ENCODE results near the gene GPC5. TPM values are rescaled to one million over a fixed set of nuclear protein-coding genes. Genes with fewer than 3 reads are reported as not detected.
A peak's percentile ranks its signal among the peaks of the same experiment; 100 is the strongest.

Gene GPC5
- total and polyA plus RNA-seq, 4 donors: 0.51 to 22.4 (median 2.0) TPM

GRCh38 chr13:92804926-92805325, 1406.5 kb downstream of the GPC5 start:
- TF ChIP-seq GABPA (IDR thresholded peaks at IDR 0.05 in 1 of 2, conservative IDR thresholded peaks at IDR 0.05 in 1 of 2) (no peak), RXRA (IDR thresholded peaks at IDR 0.05) (no peak)
- 66% methylated on average over 2 of the region's 2 CpGs for WGBS
- no peak overlapping the region for H3K9ac ChIP-seq (ENCODE audit: low read depth in 1 of 2, low read length in 2 of 2)
- DNase-seq (ENCODE audit: low spot score): no peak
- H3K4me3 ChIP-seq (ENCODE audit: low read depth in 1 of 3, low read length in 3 of 3): no peak overlapping the region
- H3K9me3 ChIP-seq (ENCODE audit: control insufficient read depth in 4 of 4, low read length in 3 of 4): no peaks in the 10 kb centered on the region
- no peaks in the 10 kb centered on the region for H3K27me3 ChIP-seq (ENCODE audit: control insufficient read depth in 4 of 4, insufficient read depth in 4 of 4, low read length in 3 of 4)
- no peaks in the 10 kb centered on the region for H3K36me3 ChIP-seq (ENCODE audit: control insufficient read depth in 4 of 4, insufficient read depth in 3 of 4, low read depth in 1 of 4, low read length in 3 of 4)
- peaks cover 0 to 4% (median 0%) of the 10 kb centered on the region in 4 donors for H3K4me1 ChIP-seq (ENCODE audit: control insufficient read depth in 4 of 4, insufficient read depth in 4 of 4, low read length in 3 of 4)
- H3K27ac ChIP-seq (ENCODE audit: low read depth in 1 of 2, low read length in 2 of 2): no peak overlapping the region

- H3K27ac ChIP-seq (ENCODE audit: low read depth in 1 of 2, low read length in 2 of 2): peak overlapping the region in 1 of 2 donors; percentile 25
- no peak for TF ChIP-seq CTCF (IDR thresholded peaks at IDR 0.05; ENCODE audit: low read depth, low read length, missing input control)
- no peak for TF ChIP-seq GABPA (IDR thresholded peaks at IDR 0.05 in 1 of 2, conservative IDR thresholded peaks at IDR 0.05 in 1 of 2)
- no peak for TF ChIP-seq FOXA2 (IDR thresholded peaks at IDR 0.05)
- TF ChIP-seq FOXA1 (IDR thresholded peaks at IDR 0.05): no peak
- H3K4me3 ChIP-seq (ENCODE audit: low read depth in 1 of 3, low read length in 3 of 3): peak overlapping the region; percentile 41 to 72 (median 61)
- H3K9me3 ChIP-seq (ENCODE audit: control insufficient read depth in 4 of 4, low read length in 3 of 4): no peaks in the 10 kb centered on the region
- H3K36me3 ChIP-seq (ENCODE audit: control insufficient read depth in 4 of 4, insufficient read depth in 3 of 4, low read depth in 1 of 4, low read length in 3 of 4): no peaks in the 10 kb centered on the region
- H3K4me1 ChIP-seq (ENCODE audit: control insufficient read depth in 4 of 4, insufficient read depth in 4 of 4, low read length in 3 of 4): peaks cover 0 to 4% (median 0%) of the 10 kb centered on the region in 4 donors
- H3K27me3 ChIP-seq (ENCODE audit: control insufficient read depth in 4 of 4, insufficient read depth in 4 of 4, low read length in 3 of 4): no peaks in the 10 kb centered on the region
- H3K9ac ChIP-seq (ENCODE audit: low read depth in 1 of 2, low read length in 2 of 2): peak overlapping the region; percentile 53 to 68
- no peak for DNase-seq (ENCODE audit: low spot score)
These were observed 1407.3 kb downstream of the GPC5 start for GRCh38 chr13:92805766-92806165.

- H3K27me3 ChIP-seq (ENCODE audit: control insufficient read depth in 4 of 4, insufficient read depth in 4 of 4, low read length in 3 of 4): no peaks in the 10 kb centered on the region
- peaks cover 0 to 4% (median 0%) of the 10 kb centered on the region in 4 donors for H3K4me1 ChIP-seq (ENCODE audit: control insufficient read depth in 4 of 4, insufficient read depth in 4 of 4, low read length in 3 of 4)
- TF ChIP-seq ZBTB33 (IDR thresholded peaks at IDR 0.05) (no peak), NR2F2 (IDR thresholded peaks at IDR 0.05) (no peak), ATF3 (IDR thresholded peaks at IDR 0.05) (no peak), EGR1 (IDR thresholded peaks at IDR 0.05; ENCODE audit: low read depth in 2 of 2) (no peak), HNF4A (conservative IDR thresholded peaks at IDR 0.05) (no peak), MAX (IDR thresholded peaks at IDR 0.05) (no peak), FOXA1 (IDR thresholded peaks at IDR 0.05) (no peak), HNF4G (IDR thresholded peaks at IDR 0.05) (no peak), FOXA2 (IDR thresholded peaks at IDR 0.05) (no peak)
- no peaks in the 10 kb centered on the region for H3K36me3 ChIP-seq (ENCODE audit: control insufficient read depth in 4 of 4, insufficient read depth in 3 of 4, low read depth in 1 of 4, low read length in 3 of 4)
- no peak for DNase-seq (ENCODE audit: low spot score)
- peak overlapping the region in 1 of 2 donors; percentile 25 for H3K27ac ChIP-seq (ENCODE audit: low read depth in 1 of 2, low read length in 2 of 2)
- H3K9ac ChIP-seq (ENCODE audit: low read depth in 1 of 2, low read length in 2 of 2): peak overlapping the region; percentile 53 to 68
- H3K9me3 ChIP-seq (ENCODE audit: control insufficient read depth in 4 of 4, low read length in 3 of 4): peaks cover 0 to under 1% (median 0%) of the 10 kb centered on the region in 4 donors
- H3K4me3 ChIP-seq (ENCODE audit: low read depth in 1 of 3, low read length in 3 of 3): peak overlapping the region; percentile 41 to 72 (median 61)
- WGBS: 20% methylated on average over 4 of the region's 4 CpGs
These were observed 1407.8 kb downstream of the GPC5 start for GRCh38 chr13:92806215-92806614.
